ENCODE measurements around the gene SNRNP48. TPM values are rescaled to one million over a fixed set of nuclear protein-coding genes. Genes with fewer than 3 reads are reported as not detected.

SNRNP48 gene
- total RNA-seq, 1 experiment from 2014 or later: 26.2 TPM

DNA sequence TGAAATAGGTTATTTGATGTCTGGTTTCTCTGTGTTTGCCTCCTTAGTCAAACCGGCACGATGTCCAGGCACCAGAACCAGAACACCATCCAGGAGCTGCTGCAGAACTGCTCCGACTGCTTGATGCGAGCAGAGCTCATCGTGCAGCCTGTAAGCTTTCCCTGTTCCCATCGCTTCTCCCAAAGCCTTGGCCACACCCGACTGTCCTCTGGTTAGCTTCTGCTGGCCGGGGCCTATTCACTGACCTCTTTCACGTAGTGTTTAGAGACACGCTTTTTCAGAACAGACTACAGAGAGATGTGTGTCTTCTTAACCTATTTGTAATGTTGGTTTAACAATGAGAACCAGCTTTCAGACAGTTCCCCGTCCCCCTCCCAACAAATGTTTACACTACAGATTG, 34.3 kb upstream of the SNRNP48 start:
- RAD21 ChIA-PET (ENCODE audit: low non-redundant PET in 1 of 2, low total read pairs in 2 of 2, uncharacterized antibody in 2 of 2, unreplicated experiment in 2 of 2): no interaction called here
- Histone ChIP-seq H3K4me3 (replicated peaks in 1 of 2; ENCODE audit: low read depth in 1 of 2, low read length in 2 of 2) (no peak overlapping the region), H3K9ac (ENCODE audit: low read length) (no peak overlapping the region), H3K9me2 (ENCODE audit: insufficient read depth) (no peaks in the 10 kb centered on the region), H3K27me3 (ENCODE audit: insufficient read depth, low read length) (no peaks in the 10 kb centered on the region), H3K4me2 (ENCODE audit: low read length) (no peak overlapping the region), H2AFZ (ENCODE audit: low read depth, low read length, poor library complexity, severe bottlenecking) (no peak overlapping the region), H3K36me3 (ENCODE audit: control insufficient read depth in 1 of 2, insufficient read depth in 2 of 2, low read length in 2 of 2) (peaks cover 30 to 37% of the 10 kb centered on the region in 2 experiments; a peak in 3 of 4 replicates), H3K79me2 (ENCODE audit: insufficient read depth, low read length) (peaks cover 42% of the 10 kb centered on the region), H3K9me3 (ENCODE audit: control insufficient read depth in 1 of 2, insufficient read depth in 1 of 2, low read depth in 1 of 2, low read length in 2 of 2) (no peaks in the 10 kb centered on the region), H4K20me1 (ENCODE audit: insufficient read depth) (no peaks in the 10 kb centered on the region), H3K4me1 (ENCODE audit: control insufficient read depth in 1 of 2, insufficient read depth in 2 of 2, low read length in 2 of 2) (no peaks in the 10 kb centered on the region), H3K27ac (ENCODE audit: low read depth, low read length) (no peak overlapping the region)
- no TSS peak for BruUV-seq (replicated peaks)
- TF ChIP-seq ZNF274 (IDR thresholded peaks at IDR 0.05; ENCODE audit: low read depth, low read length) (no peak), ZFX (IDR thresholded peaks at IDR 0.05) (no peak), EGR1 (IDR thresholded peaks at IDR 0.05; ENCODE audit: low read depth) (no peak), CEBPB (IDR thresholded peaks at IDR 0.05; ENCODE audit: low read depth) (no peak)
- CTCF ChIA-PET: no interaction called here
- intact Hi-C loops (cut with micrococcal nuclease): no loop called here
- ATAC-seq (no peak), DNase-seq (ENCODE audit: low read depth, low spot score) (no peak)
- POLR2A ChIA-PET: no interaction called here

DNA sequence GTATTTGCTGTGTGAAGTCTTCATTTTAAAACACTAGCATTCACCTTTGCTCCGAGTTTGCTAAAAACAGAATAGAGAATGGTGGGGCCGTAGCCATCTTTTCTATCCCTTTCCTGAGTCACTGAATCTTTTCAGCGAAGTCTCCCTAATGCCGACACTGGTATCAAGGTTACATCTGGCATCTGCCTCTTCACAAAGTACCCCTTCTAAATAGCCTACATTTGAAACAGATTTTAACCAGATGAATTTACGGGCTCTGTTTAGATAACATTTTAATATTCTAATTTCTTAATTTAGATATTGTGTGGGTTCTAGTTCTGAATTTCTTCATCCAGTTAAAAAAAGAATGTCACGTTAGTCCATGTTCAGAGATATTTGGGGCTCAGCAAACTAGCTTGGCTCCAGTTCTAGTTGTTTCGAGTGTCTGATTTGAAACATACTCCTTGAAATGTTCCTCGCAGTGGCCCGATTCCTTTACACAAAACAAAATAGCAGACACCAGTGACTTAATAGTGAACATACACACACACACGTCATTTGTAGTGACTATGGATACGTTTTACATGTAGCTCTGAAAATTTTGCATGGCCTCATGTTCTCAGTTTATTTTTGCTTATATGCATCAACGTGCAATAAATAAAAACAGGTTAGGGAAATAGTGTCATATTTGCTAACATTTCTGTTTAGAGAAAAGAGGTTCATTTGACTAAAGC, 33.4 kb upstream of the SNRNP48 start:
- TF ChIP-seq CBX3 (IDR thresholded peaks at IDR 0.05; ENCODE audit: low read depth): no peak
- TF ChIP-seq SIN3A (IDR thresholded peaks at IDR 0.05; ENCODE audit: low read depth): no peak
- no peak for TF ChIP-seq ELF1 (IDR thresholded peaks at IDR 0.05; ENCODE audit: borderline replicate concordance, low read depth)
- TF ChIP-seq, protein P1, sequence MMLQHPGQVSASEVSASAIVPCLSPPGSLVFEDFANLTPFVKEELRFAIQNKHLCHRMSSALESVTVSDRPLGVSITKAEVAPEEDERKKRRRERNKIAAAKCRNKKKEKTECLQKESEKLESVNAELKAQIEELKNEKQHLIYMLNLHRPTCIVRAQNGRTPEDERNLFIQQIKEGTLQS (IDR thresholded peaks at IDR 0.05): no peak
- TF ChIP-seq YY1 (IDR thresholded peaks at IDR 0.05; ENCODE audit: extremely low read depth, insufficient replicate concordance, low read depth, low read length): no peak
- no peak for TF ChIP-seq CEBPB (IDR thresholded peaks at IDR 0.05; ENCODE audit: low read depth)
- TF ChIP-seq EZH2 (IDR thresholded peaks at IDR 0.05): no peak
- no peak for TF ChIP-seq SRF (IDR thresholded peaks at IDR 0.05; ENCODE audit: low read depth)
- TF ChIP-seq ZBTB33 (IDR thresholded peaks at IDR 0.05; ENCODE audit: extremely low read depth, insufficient replicate concordance, low read length): no peak
- TF ChIP-seq JUND (IDR thresholded peaks at IDR 0.05): no peak
- TF ChIP-seq, protein P2, sequence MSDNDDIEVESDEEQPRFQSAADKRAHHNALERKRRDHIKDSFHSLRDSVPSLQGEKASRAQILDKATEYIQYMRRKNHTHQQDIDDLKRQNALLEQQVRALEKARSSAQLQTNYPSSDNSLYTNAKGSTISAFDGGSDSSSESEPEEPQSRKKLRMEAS (IDR thresholded peaks at IDR 0.05): no peak
- TF ChIP-seq ZFX (IDR thresholded peaks at IDR 0.05): no peak
- no peak for TF ChIP-seq POLR2AphosphoS5 (IDR thresholded peaks at IDR 0.05; ENCODE audit: low read depth, low read length)
- Histone ChIP-seq H3K27ac (ENCODE audit: low read depth, low read length) (no peak overlapping the region), H3K4me3 (replicated peaks in 1 of 2; ENCODE audit: low read depth in 1 of 2, low read length in 2 of 2) (no peak overlapping the region), H3K9ac (ENCODE audit: low read length) (no peak overlapping the region), H4K20me1 (ENCODE audit: insufficient read depth) (no peaks in the 10 kb centered on the region), H2AFZ (ENCODE audit: low read depth, low read length, poor library complexity, severe bottlenecking) (no peak overlapping the region), H3K4me1 (ENCODE audit: control insufficient read depth in 1 of 2, insufficient read depth in 2 of 2, low read length in 2 of 2) (no peaks in the 10 kb centered on the region), H3K79me2 (ENCODE audit: insufficient read depth, low read length) (peaks cover 34% of the 10 kb centered on the region), H3K4me2 (ENCODE audit: low read length) (no peak overlapping the region), H3K27me3 (ENCODE audit: insufficient read depth, low read length) (no peaks in the 10 kb centered on the region), H3K36me3 (ENCODE audit: control insufficient read depth in 1 of 2, insufficient read depth in 2 of 2, low read length in 2 of 2) (peaks cover 34 to 41% of the 10 kb centered on the region in 2 experiments; a peak in 3 of 4 replicates), H3K9me2 (ENCODE audit: insufficient read depth) (no peaks in the 10 kb centered on the region), H3K9me3 (ENCODE audit: control insufficient read depth in 1 of 2, insufficient read depth in 1 of 2, low read depth in 1 of 2, low read length in 2 of 2) (no peaks in the 10 kb centered on the region)
- no TSS peak for BruUV-seq (replicated peaks)
- ATAC-seq (no peak), DNase-seq (ENCODE audit: low read depth, low spot score) (no peak)
- intact Hi-C loops (cut with micrococcal nuclease): no loop called here
- ChIA-PET POLR2A (no interaction called here), CTCF (no interaction called here), RAD21 (ENCODE audit: low non-redundant PET in 1 of 2, low total read pairs in 2 of 2, uncharacterized antibody in 2 of 2, unreplicated experiment in 2 of 2) (no interaction called here)

All from HCT116 (cell line).